GM19397 (cell line): ENCODE measurements around the gene AMDHD2.
"Not testable (repeated sequence)": the region's sequence is repeated elsewhere in the genome, so short reads cannot be mapped to it uniquely, and the experiment has no call there.

Source experiments
- ATAC-seq: cut with Tn5 transposase; IDR thresholded peaks from one replicate; pipeline ENCODE4 v1.9.1; 2021; ENCODE audit warnings: mild to moderate bottlenecking, moderate library complexity; ENCODE audit not compliant: unreplicated experiment

The AMDHD2 gene

GRCh38 chr16:2520097-2520783, at the start of gene AMDHD2:
AMDHD2 (plus strand) TSS chr16:2520371; CDS start chr16:2520459, 88 bp downstream.
- ATAC-seq = peak; percentile 68

- ATAC-seq = no peak
Observed at GRCh38 chr16:2470603-2471015, 49.6 kb upstream of the AMDHD2 start.

GRCh38 chr16:2471016-2471652, 49.0 kb upstream of the AMDHD2 start, which contains the start of gene NTN3:
NTN3 (plus strand) TSS chr16:2471297; CDS start chr16:2471702, 405 bp downstream.
- ATAC-seq = no peak

GRCh38 chr16:2471653-2472487, 48.3 kb upstream of the AMDHD2 start:
- no peak for ATAC-seq

- ATAC-seq = no peak
Observed at GRCh38 chr16:2472488-2472864, 47.7 kb upstream of the AMDHD2 start.

GRCh38 chr16:2472885-2473445, 47.2 kb upstream of the AMDHD2 start:
- no peak for ATAC-seq

GRCh38 chr16:2473446-2473926, 46.7 kb upstream of the AMDHD2 start:
- ATAC-seq = no peak

- ATAC-seq = peak; percentile 19
Observed at GRCh38 chr16:2473999-2474876, 45.9 kb upstream of the AMDHD2 start.

- ATAC-seq = peak; percentile 52
Observed at GRCh38 chr16:2474877-2475412, 45.2 kb upstream of the AMDHD2 start, which contains the start of gene TBC1D24. TBC1D24 (plus strand) TSS chr16:2475127; CDS start chr16:2496149, 21,022 bp downstream.

- peak; percentile 1 for ATAC-seq
Observed at GRCh38 chr16:2475413-2476344, 44.5 kb upstream of the AMDHD2 start.

- ATAC-seq = no peak
Observed at GRCh38 chr16:2476345-2476720, 43.8 kb upstream of the AMDHD2 start.

GRCh38 chr16:2476741-2477140, 43.4 kb upstream of the AMDHD2 start:
- ATAC-seq = no peak

- no peak for ATAC-seq
Observed at GRCh38 chr16:2477327-2477726, 42.8 kb upstream of the AMDHD2 start.

- ATAC-seq = no peak
Observed at GRCh38 chr16:2478279-2478678, 41.9 kb upstream of the AMDHD2 start.

GRCh38 chr16:2479996-2480395, 40.2 kb upstream of the AMDHD2 start:
- ATAC-seq = not testable (repeated sequence)

GRCh38 chr16:2480948-2481347, 39.2 kb upstream of the AMDHD2 start:
- ATAC-seq = no peak

- no peak for ATAC-seq
Observed at GRCh38 chr16:2481676-2482075, 38.5 kb upstream of the AMDHD2 start.

- ATAC-seq = no peak
Observed at GRCh38 chr16:2482249-2482648, 37.9 kb upstream of the AMDHD2 start.
